ENCODE data around the gene ADAMTS15. TPM values are rescaled to one million over a fixed set of nuclear protein-coding genes. Genes with fewer than 3 reads are reported as not detected.

Gene ADAMTS15
- total and polyA plus RNA-seq, 10 of the 15 experiments (the other 5 are each of a cell fraction or from before 2014, with no cell fraction given): not detected

DNA sequence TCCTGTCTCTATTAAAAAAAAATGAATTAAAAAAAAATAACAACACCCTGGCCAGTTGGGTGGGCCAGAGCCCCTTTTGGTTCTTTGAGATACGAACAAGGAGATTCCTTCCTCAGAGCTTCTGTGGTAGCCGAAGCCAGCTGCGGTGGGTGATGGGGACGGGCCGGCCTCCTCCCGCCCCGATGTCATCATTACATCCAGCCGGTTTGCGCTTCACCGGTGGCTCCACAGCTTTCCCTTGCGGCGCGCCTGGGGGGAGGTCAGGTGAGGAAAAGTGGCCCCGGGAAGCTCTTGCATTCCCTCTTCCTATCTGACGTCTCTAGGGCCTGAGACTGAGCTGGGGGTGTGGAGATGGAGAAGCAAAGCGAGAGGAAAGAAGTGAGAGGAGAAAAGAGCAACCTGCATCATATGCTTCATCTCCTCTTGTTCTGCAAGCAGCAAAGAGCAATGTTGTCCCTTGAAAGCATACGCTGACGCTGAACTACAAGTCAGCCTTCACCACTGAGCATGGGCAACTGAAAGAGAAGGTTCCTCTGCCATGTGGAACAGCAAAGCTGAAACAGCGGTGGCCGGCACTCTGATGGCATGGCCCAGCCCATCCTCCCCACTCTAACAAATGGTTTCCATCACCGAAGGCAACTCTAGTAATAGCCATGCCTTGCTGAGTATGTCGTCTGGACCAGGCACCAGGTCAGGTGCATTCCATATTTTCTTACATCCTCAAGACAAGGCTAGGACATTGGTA, 26.0 kb upstream of the ADAMTS15 start:
- no peaks in the 10 kb centered on the region for H3K4me1 ChIP-seq (ENCODE audit: control insufficient read depth, insufficient read depth, low read length)
- H3K4me3 ChIP-seq: no peak overlapping the region
- BruUV-seq (replicated peaks): no TSS peak
- no peaks in the 10 kb centered on the region for H3K36me3 ChIP-seq (ENCODE audit: control insufficient read depth in 2 of 2, insufficient read depth in 2 of 2, low read length in 1 of 2)
- peaks cover 5 to 12% of the 10 kb centered on the region in 2 experiments; a peak in 3 of 4 replicates for H3K27me3 ChIP-seq (replicated peaks in 1 of 2; ENCODE audit: control insufficient read depth in 2 of 2, insufficient read depth in 2 of 2, low read length in 1 of 2)
- no peak for TF ChIP-seq MEF2A (IDR thresholded peaks at IDR 0.05; ENCODE audit: insufficient read depth, low read depth, low read length)
- TF ChIP-seq ZBTB33 (IDR thresholded peaks at IDR 0.05): no peak
- no peak for TF ChIP-seq ESRRA (IDR thresholded peaks at IDR 0.05; ENCODE audit: low read length)
- no peak for TF ChIP-seq BCLAF1 (IDR thresholded peaks at IDR 0.05)
- TF ChIP-seq NFYA (IDR thresholded peaks at IDR 0.05; ENCODE audit: borderline replicate concordance, low read depth, low read length): no peak
- no peak for TF ChIP-seq NFIC (IDR thresholded peaks at IDR 0.05; ENCODE audit: low read depth, low read length)
- no peak for TF ChIP-seq BCL11A (IDR thresholded peaks at IDR 0.05; ENCODE audit: low read depth, low read length)
- no peak for TF ChIP-seq ZNF622 (IDR thresholded peaks at IDR 0.05)
- TF ChIP-seq MEF2B (IDR thresholded peaks at IDR 0.05; ENCODE audit: partially characterized antibody, poor library complexity, severe bottlenecking): no peak
- TF ChIP-seq, protein P1, sequence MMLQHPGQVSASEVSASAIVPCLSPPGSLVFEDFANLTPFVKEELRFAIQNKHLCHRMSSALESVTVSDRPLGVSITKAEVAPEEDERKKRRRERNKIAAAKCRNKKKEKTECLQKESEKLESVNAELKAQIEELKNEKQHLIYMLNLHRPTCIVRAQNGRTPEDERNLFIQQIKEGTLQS (IDR thresholded peaks at IDR 0.05; ENCODE audit: borderline replicate concordance, extremely low read depth, low read depth, low read length): no peak
- TF ChIP-seq POLR2A (IDR thresholded peaks at IDR 0.05; ENCODE audit: low read depth, low read length): no peak
- TF ChIP-seq TCF7 (IDR thresholded peaks at IDR 0.05; ENCODE audit: borderline replicate concordance): no peak
- no peak for TF ChIP-seq CBX3 (IDR thresholded peaks at IDR 0.05; ENCODE audit: borderline replicate concordance, low read depth)
- no peak for TF ChIP-seq RAD21 (IDR thresholded peaks at IDR 0.05; ENCODE audit: insufficient read depth, low read depth, low read length)
- TF ChIP-seq, protein P2, sequence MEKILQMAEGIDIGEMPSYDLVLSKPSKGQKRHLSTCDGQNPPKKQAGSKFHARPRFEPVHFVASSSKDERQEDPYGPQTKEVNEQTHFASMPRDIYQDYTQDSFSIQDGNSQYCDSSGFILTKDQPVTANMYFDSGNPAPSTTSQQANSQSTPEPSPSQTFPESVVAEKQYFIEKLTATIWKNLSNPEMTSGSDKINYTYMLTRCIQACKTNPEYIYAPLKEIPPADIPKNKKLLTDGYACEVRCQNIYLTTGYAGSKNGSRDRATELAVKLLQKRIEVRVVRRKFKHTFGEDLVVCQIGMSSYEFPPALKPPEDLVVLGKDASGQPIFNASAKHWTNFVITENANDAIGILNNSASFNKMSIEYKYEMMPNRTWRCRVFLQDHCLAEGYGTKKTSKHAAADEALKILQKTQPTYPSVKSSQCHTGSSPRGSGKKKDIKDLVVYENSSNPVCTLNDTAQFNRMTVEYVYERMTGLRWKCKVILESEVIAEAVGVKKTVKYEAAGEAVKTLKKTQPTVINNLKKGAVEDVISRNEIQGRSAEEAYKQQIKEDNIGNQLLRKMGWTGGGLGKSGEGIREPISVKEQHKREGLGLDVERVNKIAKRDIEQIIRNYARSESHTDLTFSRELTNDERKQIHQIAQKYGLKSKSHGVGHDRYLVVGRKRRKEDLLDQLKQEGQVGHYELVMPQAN (conservative IDR thresholded peaks at IDR 0.05): no peak
- H3K9me3 ChIP-seq (replicated peaks; ENCODE audit: control insufficient read depth, insufficient read depth, low read length): no peaks in the 10 kb centered on the region
- ChIA-PET POLR2A (no interaction called here), SMC1A (ENCODE audit: uncharacterized antibody, unreplicated experiment) (no interaction called here), CTCF (interaction anchor here (1.5 kb wide), 1 partner anchor 206 kb away, joined by 5 read pairs; no protein-coding TSS in a partner anchor), RAD21 (ENCODE audit: unreplicated experiment) (no interaction called here)
- intact Hi-C loops (cut with micrococcal nuclease; ENCODE audit: unreplicated experiment): no loop called here
- FAIRE-seq (no peak), ATAC-seq (no peak), DNase-seq (ENCODE audit: low read depth, low spot score) (no peak)
- no peak overlapping the region for H3K9ac ChIP-seq (ENCODE audit: control insufficient read depth, insufficient read depth, low read length)
- H2AFZ ChIP-seq (ENCODE audit: control insufficient read depth, low read depth, low read length): no peak overlapping the region
- no peak overlapping the region for H3K4me2 ChIP-seq (ENCODE audit: control insufficient read depth, insufficient read depth)
- WGBS (ENCODE audit: insufficient coverage, insufficient replicate concordance, low lambda C conversion rate, missing lambda C conversion rate): 47% methylated on average over 22 of the region's 22 CpGs
- in situ Hi-C loops (cut with MboI): loop anchor here (10.0 kb wide), 1 partner anchor 208 kb away; no protein-coding TSS in a partner anchor
- H3K79me2 ChIP-seq (ENCODE audit: control insufficient read depth, insufficient read depth, low read length): no peaks in the 10 kb centered on the region
- no peaks in the 10 kb centered on the region; the same call in 1 of the 2 replicates for H4K20me1 ChIP-seq (ENCODE audit: control insufficient read depth, insufficient read depth)
- H3K27ac ChIP-seq (ENCODE audit: control insufficient read depth, insufficient read depth): no peak overlapping the region
